Type B pancreatic cell (in vitro differentiated cells): Measurements from ENCODE around the gene TOM1. TPM values are rescaled to one million over a fixed set of nuclear protein-coding genes. Genes with fewer than 3 reads are reported as not detected.

Experiments
- DNase-seq: peaks from one replicate; pipeline ENCODE4 v3.0.0; 2021; ENCODE audit warnings: mixed read lengths; ENCODE audit not compliant: unreplicated experiment; ENCODE audit errors: extremely low spot score
- H3K27ac Mint-ChIP-seq: 2 replicates; pipeline ENCODE4 v1.8.0; 2021; ENCODE audit warnings: mild to moderate bottlenecking, mixed read lengths
- H3K27me3 Mint-ChIP-seq: 2 replicates; pipeline ENCODE4 v1.8.0; 2021; ENCODE audit warnings: mixed read lengths
- H3K36me3 Mint-ChIP-seq: 2 replicates; pipeline ENCODE4 v1.8.0; 2021; ENCODE audit warnings: mixed read lengths
- H3K4me1 Mint-ChIP-seq: one replicate; pipeline ENCODE4 v1.8.0; 2021; ENCODE audit warnings: mixed read lengths; ENCODE audit not compliant: unreplicated experiment
- H3K4me3 Mint-ChIP-seq: 2 replicates; pipeline ENCODE4 v1.8.0; 2021; ENCODE audit warnings: mild to moderate bottlenecking, mixed read lengths
- H3K9me3 Mint-ChIP-seq: 2 replicates; pipeline ENCODE4 v1.8.0; 2021; ENCODE audit warnings: mixed read lengths
- total RNA-seq: library from RNA; stranded (reverse); gene quantifications from 2 replicates; pipeline ENCODE4 v1.2.1, GENCODE V29; 2021; ENCODE audit warnings: low replicate concordance
- TF ChIP-seq, protein P1 (sequence below): fragments of 200-600 bp; sonication (generic); conservative IDR thresholded peaks from 2 replicates; pipeline ENCODE4 v1.5.0; 2021; ENCODE audit warnings: antibody characterized with exemption, mild to moderate bottlenecking

Gene TOM1
- total RNA-seq, 1 donor from 2014 or later, result 37.6 TPM

DNA sequence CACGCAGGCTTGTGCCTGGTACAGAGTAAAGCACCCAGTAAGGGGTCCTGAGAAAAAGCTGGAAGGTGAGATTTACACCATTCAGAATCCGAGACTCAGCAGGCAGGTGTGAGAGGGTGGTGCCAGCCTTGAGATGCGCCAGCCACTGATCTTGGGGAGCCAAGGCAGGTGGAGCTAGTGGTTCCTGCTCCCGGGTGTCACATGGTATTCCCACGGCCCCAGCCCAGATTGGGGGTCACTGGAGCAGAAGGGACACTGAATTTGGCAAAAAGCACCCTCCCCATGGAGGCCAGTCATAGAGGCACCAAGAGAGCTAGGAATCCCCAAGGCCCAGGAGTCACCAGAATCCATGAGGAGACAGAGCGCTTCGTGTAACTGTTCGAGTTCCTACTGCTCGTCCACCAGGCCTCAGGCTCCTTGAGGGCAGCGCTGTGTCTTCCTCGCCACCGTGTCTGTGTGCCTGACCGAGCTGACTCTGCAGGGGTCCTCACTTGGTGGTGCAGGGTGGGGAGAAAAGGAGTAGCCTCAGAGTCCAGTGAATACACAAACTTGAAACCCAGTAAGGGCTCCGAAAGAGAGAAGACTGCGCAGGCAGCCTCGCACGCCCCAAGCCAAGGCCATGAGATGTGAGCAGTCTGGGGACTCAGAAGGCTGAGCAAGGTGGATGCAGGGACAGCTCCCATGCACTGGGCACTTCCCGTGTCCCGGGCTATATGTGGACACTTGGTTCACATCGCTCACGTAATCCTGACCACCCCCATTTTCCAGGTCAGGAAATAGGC, 28.2 kb downstream of the TOM1 start:
- Mint-ChIP-seq H3K27me3 (no peaks in the 10 kb centered on the region), H3K4me1 (no peaks in the 10 kb centered on the region), H3K9me3 (no peaks in the 10 kb centered on the region), H3K27ac (no peak overlapping the region), H3K36me3 (peaks cover 3% of the 10 kb centered on the region), H3K4me3 (no peak overlapping the region)
- no peak for DNase-seq
- TF ChIP-seq, protein P1, sequence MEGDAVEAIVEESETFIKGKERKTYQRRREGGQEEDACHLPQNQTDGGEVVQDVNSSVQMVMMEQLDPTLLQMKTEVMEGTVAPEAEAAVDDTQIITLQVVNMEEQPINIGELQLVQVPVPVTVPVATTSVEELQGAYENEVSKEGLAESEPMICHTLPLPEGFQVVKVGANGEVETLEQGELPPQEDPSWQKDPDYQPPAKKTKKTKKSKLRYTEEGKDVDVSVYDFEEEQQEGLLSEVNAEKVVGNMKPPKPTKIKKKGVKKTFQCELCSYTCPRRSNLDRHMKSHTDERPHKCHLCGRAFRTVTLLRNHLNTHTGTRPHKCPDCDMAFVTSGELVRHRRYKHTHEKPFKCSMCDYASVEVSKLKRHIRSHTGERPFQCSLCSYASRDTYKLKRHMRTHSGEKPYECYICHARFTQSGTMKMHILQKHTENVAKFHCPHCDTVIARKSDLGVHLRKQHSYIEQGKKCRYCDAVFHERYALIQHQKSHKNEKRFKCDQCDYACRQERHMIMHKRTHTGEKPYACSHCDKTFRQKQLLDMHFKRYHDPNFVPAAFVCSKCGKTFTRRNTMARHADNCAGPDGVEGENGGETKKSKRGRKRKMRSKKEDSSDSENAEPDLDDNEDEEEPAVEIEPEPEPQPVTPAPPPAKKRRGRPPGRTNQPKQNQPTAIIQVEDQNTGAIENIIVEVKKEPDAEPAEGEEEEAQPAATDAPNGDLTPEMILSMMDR, result no peak

DNA sequence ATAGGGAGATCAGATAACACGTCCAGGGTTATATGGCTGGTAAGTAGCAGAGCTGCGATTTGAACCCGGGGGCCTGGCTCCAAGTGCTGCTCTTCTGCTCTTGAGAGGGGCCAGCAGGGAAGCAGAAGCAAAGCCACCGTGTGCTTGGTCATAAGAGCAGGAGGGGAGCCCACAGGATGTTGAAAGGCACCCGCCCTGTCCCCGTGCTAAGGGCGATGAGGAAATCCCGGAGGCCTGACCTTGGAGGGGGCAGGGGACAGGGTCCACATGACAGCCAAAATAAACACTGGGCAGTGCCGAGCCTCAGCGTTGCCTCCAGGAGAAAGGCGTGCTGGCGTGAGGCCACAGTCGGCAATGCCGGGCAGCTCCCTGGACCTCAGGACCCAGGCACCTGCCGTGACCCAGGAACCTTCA, 28.8 kb downstream of the TOM1 start:
- Mint-ChIP-seq H3K4me3 (no peak overlapping the region), H3K27me3 (no peaks in the 10 kb centered on the region), H3K36me3 (peaks cover 3% of the 10 kb centered on the region), H3K9me3 (no peaks in the 10 kb centered on the region), H3K27ac (no peak overlapping the region), H3K4me1 (no peaks in the 10 kb centered on the region)
- TF ChIP-seq, protein P1, result no peak
- no peak for DNase-seq

DNA sequence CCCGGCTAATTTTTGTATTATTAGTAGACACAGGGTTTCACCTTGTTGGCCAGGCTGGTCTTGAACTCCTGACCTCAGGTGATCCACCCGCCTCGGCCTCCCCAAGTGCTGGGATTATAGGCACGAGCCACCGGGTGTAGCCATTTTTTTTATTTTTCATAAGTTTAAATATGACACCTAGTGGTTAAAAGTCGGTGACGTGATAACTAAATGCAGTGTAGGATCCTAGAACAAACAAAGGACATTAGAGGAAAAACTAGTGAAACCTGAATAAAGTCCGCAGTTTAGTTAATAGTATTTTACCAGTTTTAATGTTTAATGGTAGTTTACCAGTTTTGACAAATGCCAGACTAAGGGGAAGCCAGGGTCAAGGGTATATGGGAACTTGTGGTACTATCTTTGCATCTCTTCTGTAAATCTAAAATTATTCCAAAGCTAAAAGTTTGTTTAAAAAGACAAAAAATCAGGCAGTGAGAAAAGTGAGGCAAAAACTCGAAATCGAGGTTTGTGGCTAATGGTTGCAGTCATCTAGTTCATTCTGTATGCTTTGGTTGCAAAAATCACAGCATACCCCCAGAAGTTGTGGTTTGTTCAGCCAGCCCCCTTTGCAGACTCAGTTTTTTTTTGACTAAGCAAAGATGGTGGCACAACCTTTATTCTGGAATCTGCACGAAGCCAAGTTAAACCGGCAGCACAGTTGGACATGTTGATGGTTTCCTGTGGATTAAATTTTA, 29.6 kb downstream of the TOM1 start:
- no peak overlapping the region for H3K4me3 Mint-ChIP-seq
- H3K4me1 Mint-ChIP-seq, result peaks cover 5% of the 10 kb centered on the region
- no peak for DNase-seq
- no peak overlapping the region for H3K27ac Mint-ChIP-seq
- TF ChIP-seq, protein P1, result peak; percentile 13
- no peaks in the 10 kb centered on the region for H3K9me3 Mint-ChIP-seq
- peaks cover 3% of the 10 kb centered on the region for H3K36me3 Mint-ChIP-seq
- H3K27me3 Mint-ChIP-seq, result no peaks in the 10 kb centered on the region

DNA sequence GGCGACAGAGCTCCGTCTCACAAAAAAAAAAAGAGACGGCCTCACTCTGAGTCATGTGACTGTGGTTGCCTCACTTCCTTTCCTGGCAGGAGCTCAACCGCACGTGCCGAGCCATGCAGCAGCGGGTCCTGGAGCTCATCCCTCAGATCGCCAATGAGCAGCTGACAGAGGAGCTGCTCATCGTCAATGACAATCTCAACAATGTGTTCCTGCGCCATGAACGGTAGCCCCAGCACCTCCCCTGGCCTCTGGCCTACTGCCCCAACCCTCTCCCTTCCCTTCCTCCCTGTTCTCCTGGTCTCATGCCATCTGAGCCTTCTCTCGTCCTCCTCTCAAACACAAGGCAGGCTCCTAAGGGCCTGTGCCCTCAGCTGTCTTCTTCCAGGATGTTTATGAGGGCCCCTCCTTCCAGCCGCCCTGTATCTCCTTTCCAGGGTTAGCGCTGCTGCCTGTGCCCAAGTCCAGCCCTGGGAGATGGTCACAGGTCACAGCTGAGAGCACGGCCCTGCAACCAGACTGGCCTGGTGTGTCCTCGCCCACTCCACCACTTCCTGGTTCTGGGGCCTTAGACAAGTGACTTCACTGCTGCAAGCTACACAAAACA, 30.7 kb downstream of the TOM1 start:
- peaks cover 5% of the 10 kb centered on the region for H3K4me1 Mint-ChIP-seq

DNA sequence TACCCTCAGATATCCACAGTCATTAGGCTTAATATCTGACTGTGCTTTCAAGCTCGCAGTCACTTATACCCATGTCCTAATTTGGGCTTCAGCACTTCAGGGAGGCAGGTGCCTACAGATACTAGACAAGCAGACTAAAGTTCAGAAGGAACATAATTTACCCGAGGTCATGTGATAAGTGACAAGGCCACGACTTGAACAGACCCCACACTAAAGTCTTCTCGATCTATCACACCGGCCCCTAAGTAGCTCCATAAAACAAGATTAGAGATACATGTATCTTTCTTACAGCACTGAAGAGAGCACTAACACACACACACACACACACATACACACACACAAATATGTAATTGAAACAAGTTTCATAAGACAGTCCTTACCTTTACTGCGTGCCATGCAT, 32.6 kb downstream of the TOM1 start:
- Mint-ChIP-seq H3K4me1 (peaks cover 5% of the 10 kb centered on the region), H3K36me3 (peaks cover 3% of the 10 kb centered on the region), H3K9me3 (no peaks in the 10 kb centered on the region), H3K27ac (no peak overlapping the region), H3K27me3 (no peaks in the 10 kb centered on the region), H3K4me3 (no peak overlapping the region)
- no peak for DNase-seq
- TF ChIP-seq, protein P1, result no peak

More for the DNA sequence above, 30.7 kb downstream of the TOM1 start:
- H3K4me3 Mint-ChIP-seq, result no peak overlapping the region
- DNase-seq, result no peak
- H3K27me3 Mint-ChIP-seq, result no peaks in the 10 kb centered on the region
- H3K9me3 Mint-ChIP-seq, result no peaks in the 10 kb centered on the region
- peaks cover 3% of the 10 kb centered on the region for H3K36me3 Mint-ChIP-seq
- peak overlapping the region; percentile 50 for H3K27ac Mint-ChIP-seq
- TF ChIP-seq, protein P1, result no peak
